Smooth muscle cell (in vitro differentiated cells): ENCODE measurements around the gene C1orf116. TPM values are rescaled to one million over a fixed set of nuclear protein-coding genes. Genes with fewer than 3 reads are reported as not detected.
A peak's percentile ranks its signal among the peaks of the same experiment; 100 is the strongest.

ENCODE experiments used
- DNase-seq: peaks from one replicate; lab custom pipeline; 2025; ENCODE audit not compliant: unreplicated experiment; lab: John Stamatoyannopoulos, UW
- H2AFZ ChIP-seq: fragments of 200-600 bp; sonication (generic); 2 replicates; pipeline ENCODE4 v1.6.0; 2016; ENCODE audit warnings: antibody characterized with exemption, low read depth, mild to moderate bottlenecking
- H3F3A ChIP-seq: fragments of 200-600 bp; sonication (generic); 2 replicates; pipeline ENCODE4 v1.6.0; 2017; ENCODE audit warnings: antibody characterized with exemption, low read depth
- H3K27ac ChIP-seq: fragments of 200-600 bp; sonication (generic); 2 replicates; pipeline ENCODE4 v1.5.1; 2016; ENCODE audit warnings: low read depth, mild to moderate bottlenecking
- H3K27me3 ChIP-seq: fragments of 200-600 bp; sonication (generic); 2 replicates; pipeline ENCODE4 v1.6.1; 2016; ENCODE audit warnings: low read depth, mild to moderate bottlenecking
- H3K36me3 ChIP-seq: fragments of 200-600 bp; sonication (generic); 2 replicates; pipeline ENCODE4 v1.5.1; 2016; ENCODE audit warnings: low read depth
- H3K4me1 ChIP-seq: fragments of 200-600 bp; sonication (generic); 2 replicates; pipeline ENCODE4 v1.5.1; 2016; ENCODE audit warnings: low read depth
- H3K4me2 ChIP-seq: fragments of 200-600 bp; sonication (generic); 2 replicates; pipeline ENCODE4 v1.6.0; 2016; ENCODE audit warnings: mild to moderate bottlenecking
- H3K4me3 ChIP-seq: fragments of 200-600 bp; sonication (generic); 2 replicates; pipeline ENCODE4 v1.5.1; 2016; ENCODE audit warnings: mild to moderate bottlenecking
- H3K79me2 ChIP-seq: fragments of 200-600 bp; sonication (generic); 2 replicates; pipeline ENCODE4 v1.6.0; 2016; ENCODE audit warnings: low read depth, mild to moderate bottlenecking
- H3K9ac ChIP-seq: fragments of 200-600 bp; sonication (generic); 2 replicates; pipeline ENCODE4 v1.6.0; 2016; ENCODE audit warnings: low read depth
- H3K9me3 ChIP-seq: fragments of 200-600 bp; sonication (generic); replicated peaks from 2 replicates; pipeline ENCODE4 v1.5.1; 2016; ENCODE audit warnings: low read depth
- H4K20me1 ChIP-seq: fragments of 200-600 bp; sonication (generic); 2 replicates; pipeline ENCODE4 v1.6.0; 2016; ENCODE audit warnings: low read depth
- CTCF ChIP-seq: fragments of 200-600 bp; sonication (generic); IDR thresholded peaks from 2 replicates; pipeline ENCODE4 v1.5.1; 2017; ENCODE audit warnings: borderline replicate concordance, mild to moderate bottlenecking, antibody characterized with exemption; ENCODE audit not compliant: insufficient read depth, poor library complexity, severe bottlenecking
- WGBS: methylation state at CpG from one replicate; pipeline ENCODE4 v1.1.7; 2016; ENCODE audit warnings: low lambda C conversion rate; 5-methylcytosine and 5-hydroxymethylcytosine counted together
- polyA plus RNA-seq: library from polyadenylated mRNA; unstranded; fragments of >200 nt; fragmentation: Nextera tagmentation; extraction: Ambion mirVana; gene quantifications from 2 replicates; pipeline ENCODE4 v1.2.1, GENCODE V29; 2016
- total RNA-seq: library from RNA; depleted of rRNA; stranded (reverse); fragments of >200 nt; gene quantifications from 2 replicates; pipeline ENCODE4 v1.2.3, GENCODE V29; 2014

C1orf116 gene
- total and polyA plus RNA-seq, 2 experiments from 2014 or later = 0.14 to 6.0 TPM

GRCh38 chr1:207033302-207033701 lies 746 bp upstream of the C1orf116 start:
- no peaks in the 10 kb centered on the region for H3K27me3 ChIP-seq
- H3K4me2 ChIP-seq = no peak overlapping the region
- no peak overlapping the region for H2AFZ ChIP-seq
- H3K36me3 ChIP-seq = no peaks in the 10 kb centered on the region
- H3F3A ChIP-seq = no peaks in the 10 kb centered on the region
- 72% methylated on average over 2 of the region's 2 CpGs for WGBS
- H3K4me1 ChIP-seq = peaks cover 9% of the 10 kb centered on the region
- DNase-seq = no peak
- H3K9ac ChIP-seq = no peak overlapping the region
- no peaks in the 10 kb centered on the region for H4K20me1 ChIP-seq
- H3K4me3 ChIP-seq = peak overlapping the region; percentile 41
- H3K79me2 ChIP-seq = no peaks in the 10 kb centered on the region
- no peaks in the 10 kb centered on the region for H3K9me3 ChIP-seq
- no peak for TF ChIP-seq CTCF
- H3K27ac ChIP-seq = peak overlapping the region; percentile 68

- no peak for TF ChIP-seq CTCF
- H3K79me2 ChIP-seq = no peaks in the 10 kb centered on the region
- H3K9me3 ChIP-seq = no peaks in the 10 kb centered on the region
- peak overlapping the region; percentile 68 for H3K27ac ChIP-seq
- no peak overlapping the region for H2AFZ ChIP-seq
- peak overlapping the region; percentile 2 for H3K9ac ChIP-seq
- no peaks in the 10 kb centered on the region for H3F3A ChIP-seq
- H4K20me1 ChIP-seq = no peaks in the 10 kb centered on the region
- no peaks in the 10 kb centered on the region for H3K27me3 ChIP-seq
- peaks cover 12% of the 10 kb centered on the region for H3K4me1 ChIP-seq
- H3K4me2 ChIP-seq = peak overlapping the region; percentile 55
- peak overlapping the region; percentile 41 for H3K4me3 ChIP-seq
- H3K36me3 ChIP-seq = no peaks in the 10 kb centered on the region
- 82% methylated on average over 7 of the region's 7 CpGs for WGBS
- no peak for DNase-seq
Measured at GRCh38 chr1:207031632-207032264, 808 bp downstream of the C1orf116 start.

- H3K4me3 ChIP-seq = peak overlapping the region; percentile 41
- no peak overlapping the region for H2AFZ ChIP-seq
- no peaks in the 10 kb centered on the region for H4K20me1 ChIP-seq
- peaks cover 18% of the 10 kb centered on the region for H3K4me1 ChIP-seq
- no peaks in the 10 kb centered on the region for H3K36me3 ChIP-seq
- H3K27me3 ChIP-seq = no peaks in the 10 kb centered on the region
- H3K9me3 ChIP-seq = no peaks in the 10 kb centered on the region
- no peaks in the 10 kb centered on the region for H3K79me2 ChIP-seq
- H3K9ac ChIP-seq = no peak overlapping the region
- no peak for TF ChIP-seq CTCF
- WGBS = 65% methylated on average over 1 of the region's 1 CpG
- no peaks in the 10 kb centered on the region for H3F3A ChIP-seq
- no peak for DNase-seq
- H3K4me2 ChIP-seq = no peak overlapping the region
- peak overlapping the region; percentile 68 for H3K27ac ChIP-seq
Measured at GRCh38 chr1:207031016-207031415, 1.5 kb downstream of the C1orf116 start.

GRCh38 chr1:207030522-207031009 lies 2.0 kb downstream of the C1orf116 start:
- WGBS = 72% methylated on average over 5 of the region's 5 CpGs
- H4K20me1 ChIP-seq = no peaks in the 10 kb centered on the region
- no peaks in the 10 kb centered on the region for H3F3A ChIP-seq
- H3K27ac ChIP-seq = peak overlapping the region; percentile 68
- H2AFZ ChIP-seq = no peak overlapping the region
- H3K9me3 ChIP-seq = no peaks in the 10 kb centered on the region
- H3K79me2 ChIP-seq = no peaks in the 10 kb centered on the region
- H3K4me2 ChIP-seq = peak overlapping the region; percentile 20
- H3K4me3 ChIP-seq = peak overlapping the region; percentile 41
- TF ChIP-seq CTCF = no peak
- H3K27me3 ChIP-seq = no peaks in the 10 kb centered on the region
- peaks cover 22% of the 10 kb centered on the region for H3K4me1 ChIP-seq
- H3K36me3 ChIP-seq = no peaks in the 10 kb centered on the region
- no peak for DNase-seq
- no peak overlapping the region for H3K9ac ChIP-seq
